ENCODE results near the gene EFTUD2.

The EFTUD2 gene

DNA sequence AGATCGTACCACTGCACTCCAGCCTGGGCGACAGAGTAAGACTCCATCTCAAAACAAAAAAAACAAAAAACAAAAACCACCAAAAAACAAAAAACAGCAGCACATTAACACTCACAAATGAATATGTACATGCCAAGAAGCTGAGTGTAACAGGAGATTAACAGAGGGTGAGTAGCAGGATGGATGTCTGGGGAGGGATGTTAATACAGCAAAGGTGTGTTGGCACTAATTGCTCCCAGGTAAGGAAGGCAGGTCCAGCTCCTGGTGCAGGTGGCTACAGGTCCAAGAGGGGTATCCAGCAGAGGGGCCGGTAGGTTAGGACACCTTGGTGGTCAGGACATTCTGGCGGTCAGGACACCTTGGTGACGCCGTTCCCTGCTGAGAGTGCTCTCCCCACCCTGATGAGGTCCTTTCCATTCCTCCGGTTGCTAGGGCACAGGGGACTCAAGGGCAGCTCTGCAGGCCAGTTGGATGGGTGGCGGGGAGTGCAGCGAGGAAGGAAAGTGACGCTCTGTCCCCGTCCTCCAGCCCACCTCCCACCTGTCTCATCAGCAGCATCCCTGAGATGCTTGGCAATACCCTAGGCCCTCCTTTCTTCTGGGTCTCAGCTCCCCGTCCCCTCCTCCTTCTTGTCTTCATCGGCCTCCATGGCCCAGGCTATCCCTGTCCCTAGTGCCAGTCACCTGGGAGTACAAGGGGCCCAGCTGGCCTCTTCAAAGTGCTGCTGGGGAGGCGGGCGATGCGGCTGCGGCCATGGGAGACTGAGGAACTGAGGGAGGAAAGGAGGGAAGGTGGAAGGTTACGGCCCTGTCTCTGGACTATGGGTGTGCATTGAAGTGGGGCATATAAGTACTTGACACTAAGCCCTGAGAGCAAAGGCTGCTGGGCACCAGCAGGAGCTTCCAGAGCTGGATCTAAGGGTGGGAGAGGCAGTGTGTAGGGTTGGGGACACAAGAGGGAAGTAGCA is 26.8 kb upstream of the EFTUD2 start:
- no peak for DNase-seq

GRCh38 chr17:44924107-44924544 is 24.9 kb upstream of the EFTUD2 start:
- DNase-seq: no peak

- DNase-seq: no peak
Measured at GRCh38 chr17:44922746-44923470, 23.7 kb upstream of the EFTUD2 start.

DNA sequence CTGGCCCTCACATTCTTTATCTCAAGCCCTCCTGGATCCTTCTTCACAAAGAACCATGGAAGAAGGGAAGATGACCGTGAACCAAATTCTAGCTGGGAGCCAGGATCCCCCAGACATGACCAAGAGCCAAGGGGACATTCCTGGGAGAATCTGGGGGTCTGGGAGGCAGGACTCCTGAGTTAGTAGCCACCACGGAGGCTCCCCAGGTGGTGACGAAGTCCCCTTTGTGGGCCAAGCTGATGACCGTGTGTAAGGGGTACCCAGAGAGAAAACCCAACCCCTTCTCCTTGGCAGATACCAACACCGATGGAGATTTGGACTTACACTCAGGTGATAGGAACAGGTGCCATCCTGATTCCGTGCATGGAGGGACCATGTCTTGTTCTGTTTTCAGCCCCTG is 22.9 kb upstream of the EFTUD2 start:
- no peak for DNase-seq

- no peak for DNase-seq
Measured at GRCh38 chr17:44921122-44921882, 22.1 kb upstream of the EFTUD2 start.

DNA sequence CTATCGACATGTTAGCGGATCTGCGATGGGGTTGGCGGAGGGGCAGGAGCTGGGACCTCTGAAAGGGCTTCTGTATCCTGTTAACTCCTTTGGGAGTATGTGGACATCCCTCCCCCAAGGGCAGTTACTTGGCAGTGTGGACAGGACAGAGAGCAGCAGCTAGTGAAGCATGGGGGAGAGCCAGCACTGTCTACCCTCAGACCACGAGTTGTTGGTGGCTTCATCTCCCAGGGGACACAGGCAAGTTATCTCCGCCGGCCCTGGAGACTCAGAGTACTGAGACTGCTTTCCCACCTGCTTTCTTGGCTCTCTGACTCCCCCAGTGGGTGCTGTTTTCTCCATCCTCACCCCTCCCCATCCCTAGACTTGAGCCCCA is 21.3 kb upstream of the EFTUD2 start:
- no peak for DNase-seq

- DNase-seq: peak; percentile 44
Measured at GRCh38 chr17:44919885-44920564, 20.8 kb upstream of the EFTUD2 start.

GRCh38 chr17:44919411-44919810 is 20.2 kb upstream of the EFTUD2 start:
- DNase-seq: no peak

- no peak for DNase-seq
Measured at GRCh38 chr17:44918006-44918405, 18.8 kb upstream of the EFTUD2 start.

- no peak for DNase-seq
Measured at GRCh38 chr17:44917456-44917855, 18.2 kb upstream of the EFTUD2 start.

- DNase-seq: no peak
Measured at GRCh38 chr17:44916781-44917241, 17.6 kb upstream of the EFTUD2 start.

- DNase-seq: no peak
Measured at GRCh38 chr17:44915862-44916780, 16.9 kb upstream of the EFTUD2 start.

DNA sequence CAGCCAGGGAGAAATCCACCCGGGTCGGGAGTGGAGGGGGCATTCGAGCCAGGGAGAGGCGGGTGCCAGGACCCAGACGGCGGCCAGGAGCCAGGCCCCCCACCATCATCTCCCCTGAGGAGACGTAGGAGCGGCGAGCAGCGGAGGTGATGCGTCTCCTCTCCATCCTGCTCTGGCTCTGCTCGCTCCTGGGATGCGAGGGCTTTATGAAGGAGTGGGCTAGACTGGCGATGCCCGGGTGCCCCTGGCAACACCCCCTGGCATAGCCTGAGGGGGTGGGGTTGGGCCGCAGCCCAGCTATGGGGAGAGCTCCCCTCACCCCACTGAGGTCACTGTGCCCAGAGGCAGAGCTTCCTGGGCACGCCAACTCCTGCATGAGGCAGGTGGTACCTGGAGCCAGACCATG is 16.1 kb upstream of the EFTUD2 start, which contains the start of gene GFAP:
TSS of gene GFAP (minus strand) at position 180 of the 406 bp plus-strand sequence. CDS start at position 166, 14 bp downstream.
- no peak for DNase-seq

DNA sequence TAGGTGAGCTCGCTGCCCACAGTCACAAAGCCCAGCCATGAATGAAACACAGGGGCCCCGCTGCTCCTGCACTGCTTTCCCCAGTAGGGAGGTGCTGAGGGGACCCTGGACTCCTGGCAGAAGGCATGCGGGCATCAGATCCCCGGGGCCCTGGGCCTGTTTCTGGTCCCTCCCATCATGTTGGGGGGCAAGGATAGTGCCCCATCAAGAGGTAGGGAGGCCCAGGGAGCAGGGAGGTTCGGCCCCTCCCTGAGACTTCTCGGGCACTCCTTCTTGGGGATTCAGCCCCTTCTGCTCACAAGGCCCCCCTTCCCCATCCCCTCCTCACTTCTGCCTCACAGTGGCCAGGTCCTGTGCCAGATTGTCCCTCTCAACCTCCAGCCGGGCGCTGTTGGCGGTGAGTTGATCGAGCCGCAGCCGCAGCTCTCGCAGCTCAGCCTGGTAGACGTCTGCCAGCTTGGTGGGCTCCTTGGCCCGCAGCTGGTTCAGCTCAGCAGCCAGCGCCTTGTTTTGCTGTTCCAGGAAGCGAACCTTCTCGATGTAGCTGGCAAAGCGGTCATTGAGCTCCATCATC is 15.5 kb upstream of the EFTUD2 start:
- no peak for DNase-seq

DNA sequence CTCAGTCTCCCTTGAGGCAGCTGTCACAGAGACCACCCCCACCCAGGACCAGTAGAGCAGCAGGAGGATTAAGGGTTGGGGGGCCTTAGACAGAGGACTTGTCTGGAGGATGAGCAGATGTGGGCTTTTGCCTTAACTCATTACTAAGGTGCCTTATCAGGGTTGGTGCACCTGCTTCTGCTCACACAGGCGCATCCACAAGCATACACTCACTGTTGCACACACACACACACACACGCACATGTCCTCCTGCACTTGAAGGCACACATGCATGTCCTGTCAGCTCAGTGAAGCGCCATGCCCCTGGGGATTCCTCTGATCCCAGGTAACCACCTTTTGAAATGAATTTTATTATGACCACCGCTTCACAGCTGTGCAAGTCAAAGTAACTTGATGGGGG is 14.9 kb upstream of the EFTUD2 start:
- no peak for DNase-seq

GRCh38 chr17:44913676-44914075 is 14.4 kb upstream of the EFTUD2 start:
- DNase-seq: no peak

GRCh38 chr17:44912763-44913544 is 13.7 kb upstream of the EFTUD2 start:
- no peak for DNase-seq

GRCh38 chr17:44911133-44912001 is 12.1 kb upstream of the EFTUD2 start:
- peak; percentile 25 for DNase-seq

Measured in central memory CD4-positive, alpha-beta T cell (primary cell).